DMS114 treated with DMSO at 0.1 percent for 48 hours (cell line): ENCODE data around the gene ANKRD23.
A peak's percentile ranks its signal among the peaks of the same experiment; 100 is the strongest.

Source experiments
- DNase-seq: peaks from one replicate; lab custom pipeline; 2025; ENCODE audit not compliant: unreplicated experiment; lab: John Stamatoyannopoulos, UW

ANKRD23 gene

GRCh38 chr2:96877631-96878092 is 33.8 kb upstream of the ANKRD23 start:
- no peak for DNase-seq

- no peak for DNase-seq
Observed at GRCh38 chr2:96877042-96877451, 33.2 kb upstream of the ANKRD23 start.

GRCh38 chr2:96876269-96877041 is 32.6 kb upstream of the ANKRD23 start:
- no peak for DNase-seq

GRCh38 chr2:96875498-96876268 is 31.9 kb upstream of the ANKRD23 start:
- DNase-seq: no peak

- no peak for DNase-seq
Observed at GRCh38 chr2:96874198-96874831, 30.5 kb upstream of the ANKRD23 start.

- DNase-seq: no peak
Observed at GRCh38 chr2:96873651-96874096, 29.9 kb upstream of the ANKRD23 start.

- no peak for DNase-seq
Observed at GRCh38 chr2:96872591-96873349, 28.9 kb upstream of the ANKRD23 start.

GRCh38 chr2:96870626-96871255 is 26.9 kb upstream of the ANKRD23 start:
- DNase-seq: peak; percentile 25

GRCh38 chr2:96869822-96870625 is 26.2 kb upstream of the ANKRD23 start, which contains the start of gene SEMA4C:
Gene SEMA4C (minus strand): TSS chr2:96870080. CDS start chr2:96867886, 2,194 bp downstream.
- no peak for DNase-seq

- no peak for DNase-seq
Observed at GRCh38 chr2:96869281-96869821, 25.5 kb upstream of the ANKRD23 start.

GRCh38 chr2:96868555-96869280 is 24.9 kb upstream of the ANKRD23 start:
- peak; percentile 59 for DNase-seq

- DNase-seq: no peak
Observed at GRCh38 chr2:96867756-96868554, 24.1 kb upstream of the ANKRD23 start.

GRCh38 chr2:96866986-96867755 is 23.4 kb upstream of the ANKRD23 start:
- DNase-seq: no peak

GRCh38 chr2:96866586-96866985 is 22.8 kb upstream of the ANKRD23 start:
- no peak for DNase-seq

GRCh38 chr2:96866149-96866548 is 22.3 kb upstream of the ANKRD23 start:
- DNase-seq: no peak

GRCh38 chr2:96865654-96866053 is 21.8 kb upstream of the ANKRD23 start:
- no peak for DNase-seq
